Natural killer cell (primary cell): Measurements from ENCODE around the gene CARMIL1. TPM values are rescaled to one million over a fixed set of nuclear protein-coding genes. Genes with fewer than 3 reads are reported as not detected.

ENCODE experiments used
- ATAC-seq, 3 donors: fragments of 150-1000 bp in 2 of 3; fragments of 200-7000 bp in 1 of 3; cut with Tn5 transposase; 1 replicate in 1 of 3; 2 replicates in 2 of 3; pipeline ENCODE4 v1.10.0; 2021; ENCODE audit warnings: mild to moderate bottlenecking in 2 of 3, moderate library complexity in 2 of 3
- DNase-seq, 2 donors: peaks; one replicate each; pipeline versions ENCODE4 v3.0.0 to v3.0.0-alpha.2; 2013 to 2021; ENCODE audit warnings: mixed read lengths in 1 of 2
- H3K27ac ChIP-seq: one replicate; pipeline ENCODE4 v1.5.1; 2013; ENCODE audit warnings: mild to moderate bottlenecking, low read length
- H3K27me3 ChIP-seq: one replicate; pipeline ENCODE4 v1.6.1; 2013; ENCODE audit warnings: low read length; ENCODE audit not compliant: control insufficient read depth, insufficient read depth
- H3K36me3 ChIP-seq: one replicate; pipeline ENCODE4 v1.6.1; 2013; ENCODE audit warnings: low read length; ENCODE audit not compliant: control insufficient read depth, insufficient read depth
- H3K4me1 ChIP-seq: one replicate; pipeline ENCODE4 v1.6.1; 2013; ENCODE audit warnings: low read length; ENCODE audit not compliant: control insufficient read depth, insufficient read depth
- H3K4me3 ChIP-seq: one replicate; pipeline ENCODE4 v1.5.1; 2013; ENCODE audit warnings: low read length
- H3K9me3 ChIP-seq: one replicate; pipeline ENCODE4 v1.6.1; 2013; ENCODE audit warnings: low read length; ENCODE audit not compliant: control insufficient read depth, insufficient read depth
- H3K27ac Mint-ChIP-seq, 2 donors: one replicate each; pipeline ENCODE4 v1.8.0; 2022; ENCODE audit warnings: mild to moderate bottlenecking in 2 of 2, mixed read lengths in 2 of 2, moderate library complexity in 1 of 2
- H3K27me3 Mint-ChIP-seq, 2 donors: one replicate each; pipeline ENCODE4 v1.8.0; 2022; ENCODE audit warnings: low read depth in 2 of 2, mixed read lengths in 2 of 2
- H3K36me3 Mint-ChIP-seq: one replicate; pipeline ENCODE4 v1.8.0; 2022; ENCODE audit warnings: mixed read lengths
- H3K4me1 Mint-ChIP-seq, 2 donors: one replicate each; pipeline ENCODE4 v1.8.0; 2022; ENCODE audit warnings: mixed read lengths in 2 of 2
- H3K4me3 Mint-ChIP-seq: one replicate; pipeline ENCODE4 v1.8.0; 2022; ENCODE audit warnings: mild to moderate bottlenecking, moderate library complexity, mixed read lengths
- H3K9me3 Mint-ChIP-seq, 2 donors: one replicate each; pipeline ENCODE4 v1.8.0; 2022; ENCODE audit warnings: mixed read lengths in 2 of 2
- WGBS: methylation state at CpG from one replicate; pipeline ENCODE4 v1.1.7; 2013; ENCODE audit warnings: missing lambda C conversion rate; ENCODE audit not compliant: insufficient coverage; 5-methylcytosine and 5-hydroxymethylcytosine counted together
- intact Hi-C: fragments of 100-400 bp; cut with micrococcal nuclease; formaldehyde crosslinking; loops from one replicate; pipeline ENCODE4 v1.14.2; 2022
- total RNA-seq, 4 donors: library from RNA; stranded (reverse); fragments of 120-200 nt in 1 of 4; gene quantifications; one replicate each; pipeline versions ENCODE4 v1.2.3 to v1.2.4, GENCODE V29; 2013 to 2022
- TF ChIP-seq, protein P1 (sequence below): fragments of 200-600 bp; IDR thresholded peaks from one replicate; pipeline ENCODE4 v1.8.0; 2022; ENCODE audit warnings: antibody characterized with exemption

The CARMIL1 gene
- total RNA-seq, 3 donors from 2014 or later (not counting 1 experiment from before 2014, with no cell fraction given), result 0.25 to 1.1 (median 0.35) TPM

DNA sequence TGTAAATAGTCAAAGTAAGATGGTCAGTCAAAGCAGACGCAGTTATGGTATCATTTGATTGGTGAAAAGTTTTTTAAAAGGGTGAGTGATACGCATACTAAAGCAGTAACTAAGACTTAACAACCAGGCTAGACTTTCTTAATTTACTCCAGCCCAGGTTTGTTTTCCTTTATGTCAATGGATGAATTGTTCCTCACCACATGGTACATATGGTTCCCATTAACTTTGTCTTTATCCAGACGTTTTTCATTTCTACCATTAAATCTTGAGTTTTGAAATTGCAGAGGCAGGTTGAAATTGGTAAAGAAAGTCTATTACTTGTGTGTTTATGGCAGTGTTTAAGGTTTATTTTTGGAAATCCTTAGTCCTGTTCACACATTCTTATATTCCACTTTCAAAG, 274.3 kb downstream of the CARMIL1 start:
- no peak for ATAC-seq
- Mint-ChIP-seq H3K27ac (no peak overlapping the region), H3K4me3 (no peak overlapping the region), H3K9me3 (no peaks in the 10 kb centered on the region), H3K27me3 (peaks cover 12 to 36% of the 10 kb centered on the region in 2 donors), H3K36me3 (no peaks in the 10 kb centered on the region), H3K4me1 (peaks cover 0 to 4% of the 10 kb centered on the region in 2 donors)
- Histone ChIP-seq H3K4me3 (no peak overlapping the region), H3K36me3 (no peaks in the 10 kb centered on the region), H3K9me3 (no peaks in the 10 kb centered on the region), H3K27ac (no peak overlapping the region), H3K27me3 (no peaks in the 10 kb centered on the region), H3K4me1 (no peaks in the 10 kb centered on the region)
- WGBS, result no CpG with 5 or more reads among the region's 3 CpGs
- no peak for DNase-seq
- intact Hi-C loops, result no loop called here
- TF ChIP-seq, protein P1, sequence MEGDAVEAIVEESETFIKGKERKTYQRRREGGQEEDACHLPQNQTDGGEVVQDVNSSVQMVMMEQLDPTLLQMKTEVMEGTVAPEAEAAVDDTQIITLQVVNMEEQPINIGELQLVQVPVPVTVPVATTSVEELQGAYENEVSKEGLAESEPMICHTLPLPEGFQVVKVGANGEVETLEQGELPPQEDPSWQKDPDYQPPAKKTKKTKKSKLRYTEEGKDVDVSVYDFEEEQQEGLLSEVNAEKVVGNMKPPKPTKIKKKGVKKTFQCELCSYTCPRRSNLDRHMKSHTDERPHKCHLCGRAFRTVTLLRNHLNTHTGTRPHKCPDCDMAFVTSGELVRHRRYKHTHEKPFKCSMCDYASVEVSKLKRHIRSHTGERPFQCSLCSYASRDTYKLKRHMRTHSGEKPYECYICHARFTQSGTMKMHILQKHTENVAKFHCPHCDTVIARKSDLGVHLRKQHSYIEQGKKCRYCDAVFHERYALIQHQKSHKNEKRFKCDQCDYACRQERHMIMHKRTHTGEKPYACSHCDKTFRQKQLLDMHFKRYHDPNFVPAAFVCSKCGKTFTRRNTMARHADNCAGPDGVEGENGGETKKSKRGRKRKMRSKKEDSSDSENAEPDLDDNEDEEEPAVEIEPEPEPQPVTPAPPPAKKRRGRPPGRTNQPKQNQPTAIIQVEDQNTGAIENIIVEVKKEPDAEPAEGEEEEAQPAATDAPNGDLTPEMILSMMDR, result no peak

DNA sequence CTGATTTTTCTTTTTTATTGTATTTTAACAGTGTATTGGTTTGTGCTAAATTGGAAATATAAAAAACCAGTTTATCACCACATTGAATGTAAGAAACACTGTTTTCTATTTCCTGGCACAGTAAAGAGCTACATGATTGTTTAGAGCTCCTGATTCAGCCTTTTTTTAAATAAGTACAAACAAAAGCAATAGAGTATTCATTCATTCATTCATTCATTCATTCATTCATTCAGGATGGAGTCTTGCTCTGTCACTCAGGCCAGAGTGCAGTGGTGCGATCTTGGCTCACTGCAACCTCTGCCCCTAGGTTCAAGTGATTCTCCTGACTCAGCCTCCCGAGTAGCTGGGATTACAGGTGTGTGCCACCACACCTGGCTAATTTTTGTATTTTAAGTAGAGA, 276.0 kb downstream of the CARMIL1 start:
- H3K27me3 Mint-ChIP-seq, result peaks cover 13 to 38% of the 10 kb centered on the region in 2 donors
- TF ChIP-seq, protein P1, result no peak
- Histone ChIP-seq H3K27ac (no peak overlapping the region), H3K9me3 (no peaks in the 10 kb centered on the region), H3K36me3 (no peaks in the 10 kb centered on the region), H3K4me1 (no peaks in the 10 kb centered on the region), H3K27me3 (no peaks in the 10 kb centered on the region), H3K4me3 (no peak overlapping the region)
- peaks cover 0 to 4% of the 10 kb centered on the region in 2 donors for H3K4me1 Mint-ChIP-seq
- no peak for DNase-seq
- no peak overlapping the region for H3K4me3 Mint-ChIP-seq
- H3K27ac Mint-ChIP-seq, result no peak overlapping the region
- WGBS, result 96% methylated on average over 2 of the region's 2 CpGs
- ATAC-seq, result no peak
- H3K9me3 Mint-ChIP-seq, result no peaks in the 10 kb centered on the region
- no peaks in the 10 kb centered on the region for H3K36me3 Mint-ChIP-seq
- intact Hi-C loops, result no loop called here

DNA sequence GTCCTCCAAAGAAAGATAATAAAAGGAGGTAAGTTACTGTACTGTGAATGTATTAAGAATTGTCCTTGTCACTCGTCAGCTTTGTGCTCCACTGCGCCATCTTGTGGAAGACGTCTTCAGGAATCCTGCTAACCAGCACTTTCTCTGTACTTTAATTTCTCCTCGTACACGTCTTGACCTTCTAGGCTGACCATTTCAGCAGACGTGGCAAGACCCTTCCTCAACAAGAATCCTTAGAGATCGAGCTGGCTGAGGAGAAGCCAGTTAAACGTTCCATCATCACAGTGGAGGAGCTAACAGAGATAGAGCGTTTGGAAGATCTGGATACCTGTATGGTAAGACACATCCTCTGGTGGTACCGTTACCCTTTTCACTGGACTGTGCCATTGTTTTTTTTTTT, 277.3 kb downstream of the CARMIL1 start:
- H3K27ac ChIP-seq, result no peak overlapping the region
- H3K9me3 ChIP-seq, result no peaks in the 10 kb centered on the region
- H3K4me3 ChIP-seq, result no peak overlapping the region
- peak; percentile 50 to 86 for DNase-seq
- TF ChIP-seq, protein P1, result peak; percentile 76
- 30% methylated on average over 10 of the region's 10 CpGs for WGBS
- no peaks in the 10 kb centered on the region for H3K27me3 ChIP-seq
- H3K4me1 Mint-ChIP-seq, result peaks cover 0 to 4% of the 10 kb centered on the region in 2 donors
- no peaks in the 10 kb centered on the region for H3K4me1 ChIP-seq
- no peaks in the 10 kb centered on the region for H3K36me3 ChIP-seq
- H3K4me3 Mint-ChIP-seq, result no peak overlapping the region
- H3K9me3 Mint-ChIP-seq, result no peaks in the 10 kb centered on the region
- H3K27ac Mint-ChIP-seq, result no peak overlapping the region
- peaks cover 13 to 38% of the 10 kb centered on the region in 2 donors for H3K27me3 Mint-ChIP-seq
- peak in 1 of 3 donors; percentile 70 for ATAC-seq
- no peaks in the 10 kb centered on the region for H3K36me3 Mint-ChIP-seq
- intact Hi-C loops, result loop anchor here (1.0 kb wide), 2 partner anchors 290 to 333 kb away; no protein-coding TSS in a partner anchor

DNA sequence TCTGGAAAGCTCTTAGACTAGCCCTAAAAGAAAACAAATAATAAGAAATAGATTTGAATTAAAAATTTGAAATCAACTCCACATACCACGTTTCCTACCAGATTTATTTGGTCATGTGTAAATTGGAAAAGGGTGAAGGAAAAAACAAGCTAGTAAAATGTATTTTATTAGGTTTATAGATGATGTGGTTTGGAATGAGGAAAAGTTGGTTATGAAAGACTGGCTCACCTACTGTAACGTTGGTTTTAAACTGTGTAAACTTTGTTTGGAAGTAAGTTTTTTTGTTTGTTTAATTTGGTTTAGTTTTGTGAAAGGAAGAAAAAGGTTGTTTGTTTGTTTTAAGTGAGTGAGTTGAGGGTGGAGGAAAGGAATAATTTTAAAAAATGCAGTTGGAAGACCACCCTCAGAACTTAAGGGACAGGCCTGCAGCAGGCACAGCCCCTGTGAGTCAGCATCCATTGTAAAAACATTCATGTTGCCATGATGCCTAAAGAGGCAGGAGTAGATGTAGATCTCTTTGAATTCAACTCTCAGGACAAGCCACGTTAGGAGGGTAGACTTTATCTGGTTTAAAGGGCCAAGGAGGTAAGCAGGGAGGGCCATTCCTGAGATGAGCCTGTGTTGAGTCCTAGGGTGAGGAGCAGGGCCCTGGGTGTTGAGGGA, 279.1 kb downstream of the CARMIL1 start:
- H3K27ac ChIP-seq, result no peak overlapping the region
- TF ChIP-seq, protein P1, result no peak
- no peaks in the 10 kb centered on the region for H3K4me1 ChIP-seq
- H3K4me3 Mint-ChIP-seq, result no peak overlapping the region
- H3K27me3 Mint-ChIP-seq, result peaks cover 11 to 25% of the 10 kb centered on the region in 2 donors
- ATAC-seq, result no peak
- H3K27me3 ChIP-seq, result no peaks in the 10 kb centered on the region
- H3K36me3 ChIP-seq, result no peaks in the 10 kb centered on the region
- DNase-seq, result no peak
- no peaks in the 10 kb centered on the region for H3K9me3 ChIP-seq
- intact Hi-C loops, result no loop called here
- no peaks in the 10 kb centered on the region for H3K36me3 Mint-ChIP-seq
- WGBS, result 71% methylated on average over 2 of the region's 3 CpGs
- no peak overlapping the region for H3K4me3 ChIP-seq
- no peaks in the 10 kb centered on the region for H3K9me3 Mint-ChIP-seq
- H3K4me1 Mint-ChIP-seq, result peaks cover 0 to 4% of the 10 kb centered on the region in 2 donors
- no peak overlapping the region for H3K27ac Mint-ChIP-seq
